ENCODE measurements around the gene CCDC40.

DNA sequence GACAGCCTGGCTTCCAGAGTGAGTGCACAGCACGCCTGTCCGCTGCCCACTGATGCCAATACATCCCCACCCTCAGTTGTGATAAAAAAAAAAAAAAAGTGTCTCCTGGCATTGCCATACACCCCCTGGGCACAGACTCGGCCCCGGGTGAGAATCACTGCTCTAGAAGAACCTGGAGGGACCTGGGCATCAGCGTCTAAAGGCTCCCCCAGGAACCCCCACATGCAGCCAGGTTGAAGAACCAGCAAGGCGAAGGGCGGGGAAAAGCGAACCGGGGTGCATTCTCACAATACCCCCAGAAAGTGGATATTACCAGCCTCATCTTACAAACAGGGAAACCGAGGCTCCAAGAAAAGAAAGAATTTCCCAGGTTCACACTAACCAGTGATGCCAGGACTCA lies 28.5 kb upstream of the CCDC40 start:
- TF ChIP-seq, protein P1, sequence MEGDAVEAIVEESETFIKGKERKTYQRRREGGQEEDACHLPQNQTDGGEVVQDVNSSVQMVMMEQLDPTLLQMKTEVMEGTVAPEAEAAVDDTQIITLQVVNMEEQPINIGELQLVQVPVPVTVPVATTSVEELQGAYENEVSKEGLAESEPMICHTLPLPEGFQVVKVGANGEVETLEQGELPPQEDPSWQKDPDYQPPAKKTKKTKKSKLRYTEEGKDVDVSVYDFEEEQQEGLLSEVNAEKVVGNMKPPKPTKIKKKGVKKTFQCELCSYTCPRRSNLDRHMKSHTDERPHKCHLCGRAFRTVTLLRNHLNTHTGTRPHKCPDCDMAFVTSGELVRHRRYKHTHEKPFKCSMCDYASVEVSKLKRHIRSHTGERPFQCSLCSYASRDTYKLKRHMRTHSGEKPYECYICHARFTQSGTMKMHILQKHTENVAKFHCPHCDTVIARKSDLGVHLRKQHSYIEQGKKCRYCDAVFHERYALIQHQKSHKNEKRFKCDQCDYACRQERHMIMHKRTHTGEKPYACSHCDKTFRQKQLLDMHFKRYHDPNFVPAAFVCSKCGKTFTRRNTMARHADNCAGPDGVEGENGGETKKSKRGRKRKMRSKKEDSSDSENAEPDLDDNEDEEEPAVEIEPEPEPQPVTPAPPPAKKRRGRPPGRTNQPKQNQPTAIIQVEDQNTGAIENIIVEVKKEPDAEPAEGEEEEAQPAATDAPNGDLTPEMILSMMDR (IDR thresholded peaks at IDR 0.05 in 8 of 11, conservative IDR thresholded peaks at IDR 0.05 in 3 of 11), result no peak
- no peak for TF ChIP-seq POLR2AphosphoS5 (IDR thresholded peaks at IDR 0.05)

All from spleen (tissue), 7 donors.